Measurements from ENCODE around the gene OR14C36.

- TF ChIP-seq CTCF (IDR thresholded peaks at IDR 0.05): no peak
- no peak for TF ChIP-seq ZFX (IDR thresholded peaks at IDR 0.05; ENCODE audit: borderline replicate concordance)
These were observed at the start of gene OR14C36 for GRCh38 chr1:248348475-248348874.

Data from 22Rv1 (cell line).